Caki2 (cell line): ENCODE results near the gene SKI. TPM values are rescaled to one million over a fixed set of nuclear protein-coding genes. Genes with fewer than 3 reads are reported as not detected.

ENCODE experiments used
- DNase-seq: peaks from one replicate; pipeline ENCODE4 v3.0.0-alpha.2; 2015; ENCODE audit warnings: low read depth
- in situ Hi-C: cut with HindIII; loops from 2 replicates; pipeline ENCODE4 v1.10.0; 2016; ENCODE audit warnings: low sequenced_read_pairs, low pct_unique_long_range_greater_than_20kb, mixed read lengths
- total RNA-seq: library from RNA; depleted of rRNA; stranded (reverse); fragments of >200 nt; shearing (Covaris generic); gene quantifications from 2 replicates; pipeline ENCODE4 v1.2.3, GENCODE V29; 2014; ENCODE audit warnings: low replicate concordance

SKI gene
- total RNA-seq, 1 experiment from 2014 or later: 5.6 TPM

DNA sequence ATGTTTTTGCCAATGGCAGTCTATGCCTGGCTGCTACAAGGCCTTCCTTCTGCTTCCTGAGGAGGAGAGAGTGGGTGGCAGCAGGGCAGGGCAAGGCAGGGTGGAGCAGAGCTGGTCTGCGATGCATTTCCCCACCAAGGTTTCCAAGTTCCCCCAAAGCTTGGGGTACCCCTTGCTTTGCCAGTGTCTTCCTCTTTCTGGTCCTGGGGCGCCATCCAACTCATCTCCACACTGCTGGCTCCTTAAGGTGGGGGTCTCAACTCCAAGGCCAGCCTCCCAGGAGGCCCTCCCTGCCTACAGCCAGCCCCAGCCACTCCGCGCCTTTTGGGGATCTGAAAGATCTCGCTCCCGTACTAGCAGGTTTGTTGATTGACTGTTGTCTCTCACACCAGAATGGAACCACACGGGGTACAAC, 3.9 kb upstream of the SKI start:
- in situ Hi-C loops: no loop called here

DNA sequence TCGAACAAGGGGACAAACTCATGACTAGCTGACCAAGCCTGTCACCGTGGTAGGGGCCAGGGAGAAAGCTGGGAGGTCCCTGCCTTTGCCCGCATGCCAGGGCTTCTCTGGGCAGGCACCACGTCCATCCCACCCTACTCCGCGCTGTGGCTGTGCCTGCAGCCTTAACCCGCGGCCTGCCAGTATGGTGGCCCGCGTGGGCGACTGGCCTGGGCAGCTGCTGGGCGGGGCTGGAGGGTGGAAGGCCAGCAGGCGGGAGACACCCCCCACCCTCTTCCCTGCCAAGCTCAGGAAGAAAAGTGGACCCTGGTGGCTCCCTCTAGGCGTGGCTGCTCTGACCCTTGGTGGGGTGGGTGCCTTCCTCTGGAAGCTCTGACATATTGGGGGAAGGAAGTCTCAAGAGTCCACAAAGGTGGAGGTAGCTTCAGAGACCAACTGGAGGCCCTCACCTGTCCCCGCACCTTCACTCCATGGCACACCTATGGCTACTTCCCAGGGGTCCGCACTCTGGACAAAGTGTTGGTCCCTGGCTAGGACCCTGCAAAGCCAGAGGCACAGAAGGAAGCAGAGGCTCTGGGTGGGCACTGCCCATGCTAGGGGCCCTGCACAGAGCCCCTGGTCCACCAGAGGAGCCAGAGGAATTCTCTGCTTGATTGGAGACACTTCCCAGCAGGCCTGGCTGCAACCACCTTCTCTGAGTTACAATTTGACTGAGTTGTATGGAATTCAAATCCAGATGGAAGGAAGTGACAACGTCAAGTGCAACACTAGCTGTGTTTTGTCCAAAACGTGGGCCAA, 3.3 kb upstream of the SKI start:
- DNase-seq: no peak
- in situ Hi-C loops: no loop called here

More for the DNA sequence above, 3.9 kb upstream of the SKI start:
- DNase-seq: no peak

DNA sequence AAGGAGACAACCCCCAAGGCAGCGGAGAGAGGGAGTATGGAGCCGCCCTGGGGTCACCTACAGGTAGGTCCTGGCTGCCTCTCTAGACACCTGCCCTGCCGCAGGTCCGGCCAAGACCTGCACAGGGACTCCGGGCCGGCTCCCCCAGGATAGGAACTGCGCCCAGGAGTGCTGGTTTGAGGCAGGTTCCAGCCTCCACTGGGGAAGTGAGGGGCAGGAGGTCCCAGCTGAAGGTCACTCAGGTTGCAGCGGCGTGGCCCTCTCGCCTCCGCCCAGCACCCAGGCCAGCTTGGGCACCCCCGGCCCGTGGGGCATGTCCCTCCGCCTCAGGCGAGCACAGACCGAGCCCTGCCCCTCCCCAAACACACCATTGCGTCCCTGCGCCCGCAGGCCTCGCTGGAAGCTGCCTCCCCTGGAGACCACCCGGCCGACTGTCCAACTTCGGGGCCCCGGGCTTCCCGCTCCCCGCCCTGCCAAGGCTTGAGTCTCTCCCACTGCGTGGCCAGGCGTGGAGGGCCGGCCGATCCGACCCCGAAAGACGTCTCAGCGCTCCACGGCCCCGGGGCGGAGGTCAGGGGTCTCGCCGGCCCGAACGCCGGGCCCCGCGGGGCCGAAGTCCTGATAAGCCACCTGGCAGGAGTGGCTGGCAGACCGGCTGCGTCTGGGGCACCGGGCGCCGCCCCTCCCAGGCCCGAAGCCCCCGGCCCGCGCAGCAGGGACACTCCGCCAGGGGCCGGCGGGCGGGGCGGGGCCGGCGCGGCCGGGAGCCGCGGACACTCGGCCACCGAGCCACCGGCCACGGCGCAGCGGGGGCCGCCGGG, 1.4 kb upstream of the SKI start:
- in situ Hi-C loops: no loop called here
- DNase-seq: no peak

- peak; percentile 93 for DNase-seq
- in situ Hi-C loops: no loop called here
These were observed 568 bp upstream of the SKI start for GRCh38 chr1:2227346-2228156.

DNA sequence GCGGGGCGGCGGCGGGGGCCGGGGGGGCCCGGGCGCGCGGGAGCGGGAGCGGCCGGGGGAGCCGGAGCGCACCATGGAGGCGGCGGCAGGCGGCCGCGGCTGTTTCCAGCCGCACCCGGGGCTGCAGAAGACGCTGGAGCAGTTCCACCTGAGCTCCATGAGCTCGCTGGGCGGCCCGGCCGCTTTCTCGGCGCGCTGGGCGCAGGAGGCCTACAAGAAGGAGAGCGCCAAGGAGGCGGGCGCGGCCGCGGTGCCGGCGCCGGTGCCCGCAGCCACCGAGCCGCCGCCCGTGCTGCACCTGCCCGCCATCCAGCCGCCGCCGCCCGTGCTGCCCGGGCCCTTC, 546 bp downstream of the SKI start:
- in situ Hi-C loops: no loop called here
- DNase-seq: no peak

GRCh38 chr1:2229037-2229864, 1.1 kb downstream of the SKI start:
- peak; percentile 63 for DNase-seq
- in situ Hi-C loops: no loop called here

DNA sequence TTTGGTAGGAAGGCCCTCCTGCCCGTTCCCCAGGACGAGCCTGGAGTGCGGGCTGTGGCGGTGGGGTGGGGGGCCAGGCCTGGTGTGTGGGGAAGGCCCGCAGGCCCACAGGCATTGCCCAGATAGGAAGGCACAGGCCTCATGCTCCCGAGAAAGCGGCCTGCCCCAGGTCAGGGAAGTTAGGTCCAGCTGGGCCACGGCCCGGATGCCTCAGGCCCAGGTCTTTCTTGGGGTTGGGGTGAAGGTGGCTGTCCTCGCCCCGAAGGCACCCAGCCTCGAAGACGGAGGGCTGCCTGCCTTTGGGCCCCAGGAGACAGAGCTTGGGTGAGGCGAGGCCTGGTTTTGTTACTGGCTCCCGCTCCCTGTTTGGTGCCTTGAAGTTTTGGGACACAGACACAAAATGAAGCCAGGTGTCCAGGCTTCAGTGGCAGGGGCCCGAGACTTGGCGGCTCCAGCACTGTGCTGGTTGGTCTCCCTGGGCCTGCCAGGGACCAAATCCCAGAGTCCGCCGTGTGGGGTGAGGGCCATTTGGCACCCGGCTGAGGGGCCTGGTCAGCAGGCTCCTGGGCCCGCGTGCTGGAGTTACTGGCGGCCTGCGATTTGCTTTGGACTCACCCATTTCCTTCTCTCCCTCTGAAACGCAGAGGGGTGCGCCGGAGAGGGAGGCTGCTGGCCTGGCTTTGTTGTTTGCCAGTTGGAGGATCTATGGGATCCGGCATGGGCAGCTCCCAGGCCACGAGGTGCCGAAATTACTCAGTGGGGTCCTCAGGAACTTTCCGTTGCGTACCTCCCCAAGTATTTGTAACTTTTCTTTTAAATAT, 2.0 kb downstream of the SKI start:
- no peak for DNase-seq
- in situ Hi-C loops: no loop called here

- in situ Hi-C loops: no loop called here
- no peak for DNase-seq
These were observed 2.8 kb downstream of the SKI start for GRCh38 chr1:2230781-2231531.

DNA sequence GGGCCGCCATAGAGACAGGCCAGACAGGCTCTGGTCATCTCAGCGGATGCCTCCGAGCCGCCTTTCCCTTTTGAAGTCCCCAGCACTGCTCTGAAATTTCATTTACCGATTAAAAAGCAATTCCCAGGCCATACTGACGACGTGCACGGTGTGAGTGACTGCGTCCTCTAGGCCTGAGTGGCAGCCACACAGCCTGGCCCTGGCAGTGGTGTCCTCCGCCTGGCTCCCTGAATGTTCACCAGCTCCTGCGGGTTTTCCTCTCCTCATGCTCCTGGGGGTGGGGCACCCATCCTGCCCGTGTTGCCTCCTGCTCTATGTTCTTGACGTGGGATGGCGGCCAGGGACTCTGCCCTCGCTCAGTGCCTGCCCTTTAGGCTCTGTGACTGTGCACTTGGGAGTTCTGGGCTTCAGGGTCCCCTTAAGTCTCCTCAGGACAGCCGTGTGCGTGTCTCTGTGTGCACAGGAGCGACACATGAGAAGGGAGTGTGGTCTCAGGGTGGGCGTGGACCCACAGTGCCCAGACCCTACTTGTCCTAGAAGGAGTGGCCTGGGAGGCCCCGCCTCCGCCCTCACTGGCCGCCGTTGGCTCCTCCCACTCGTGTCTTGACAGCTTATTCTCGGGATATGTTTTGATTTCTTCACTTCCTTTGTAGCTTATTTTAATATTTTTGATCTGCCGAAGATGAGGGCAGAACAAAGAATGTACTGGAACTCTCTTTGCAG, 3.6 kb downstream of the SKI start:
- DNase-seq: no peak
- in situ Hi-C loops: no loop called here

GRCh38 chr1:2232255-2232915, 4.3 kb downstream of the SKI start:
- no peak for DNase-seq
- in situ Hi-C loops: no loop called here

- in situ Hi-C loops: no loop called here
- no peak for DNase-seq
These were observed 4.9 kb downstream of the SKI start for GRCh38 chr1:2232916-2233438.

DNA sequence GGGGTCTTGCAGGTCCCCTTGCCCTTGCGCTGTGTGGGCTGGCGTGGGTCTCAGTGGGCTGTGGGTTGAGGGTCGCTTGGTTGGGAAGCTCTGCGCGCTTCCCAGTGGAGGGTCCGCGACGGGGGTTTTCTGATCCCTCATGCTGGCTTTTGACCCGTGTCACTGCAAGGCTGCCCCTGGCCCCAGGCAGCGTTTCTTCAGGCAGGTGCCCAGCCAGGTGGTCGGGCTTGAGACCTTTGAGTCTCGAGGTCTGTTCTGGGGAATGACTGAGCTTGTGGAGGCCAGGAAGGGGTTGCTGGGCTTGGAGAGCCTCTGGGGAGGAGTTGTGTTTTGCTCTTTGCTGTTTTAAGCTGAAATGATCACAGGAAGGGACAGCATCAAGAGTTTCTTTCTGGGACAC, 5.3 kb downstream of the SKI start:
- DNase-seq: no peak
- in situ Hi-C loops: no loop called here

- in situ Hi-C loops: no loop called here
- no peak for DNase-seq
These were observed 6.1 kb downstream of the SKI start for GRCh38 chr1:2233997-2234761.

DNA sequence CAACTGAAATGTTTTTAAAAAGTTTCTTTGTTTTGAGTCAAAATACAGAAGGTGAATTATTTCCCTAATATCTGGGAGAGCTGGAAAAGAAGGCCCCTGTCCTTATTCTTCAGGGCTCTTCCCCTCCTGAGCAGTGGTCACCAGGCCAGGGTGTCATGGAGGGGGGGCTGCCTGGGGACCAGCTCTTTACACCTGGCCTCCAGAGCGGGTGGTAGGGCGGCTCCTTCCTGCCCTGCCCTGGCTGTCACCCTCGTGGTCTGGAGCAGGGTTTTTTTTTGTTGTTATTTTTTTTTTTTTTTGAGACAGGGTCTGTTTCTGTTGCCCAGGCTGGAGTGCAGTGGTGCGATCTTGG, 6.6 kb downstream of the SKI start:
- no peak for DNase-seq
- in situ Hi-C loops: no loop called here
